ENCODE measurements around the gene IPO4. TPM values are rescaled to one million over a fixed set of nuclear protein-coding genes. Genes with fewer than 3 reads are reported as not detected.

The IPO4 gene
- total and polyA plus RNA-seq, 2 of the 13 experiments (the other 11 are each of a cell fraction or from before 2014, with no cell fraction given) = 39.0 to 179 TPM

DNA sequence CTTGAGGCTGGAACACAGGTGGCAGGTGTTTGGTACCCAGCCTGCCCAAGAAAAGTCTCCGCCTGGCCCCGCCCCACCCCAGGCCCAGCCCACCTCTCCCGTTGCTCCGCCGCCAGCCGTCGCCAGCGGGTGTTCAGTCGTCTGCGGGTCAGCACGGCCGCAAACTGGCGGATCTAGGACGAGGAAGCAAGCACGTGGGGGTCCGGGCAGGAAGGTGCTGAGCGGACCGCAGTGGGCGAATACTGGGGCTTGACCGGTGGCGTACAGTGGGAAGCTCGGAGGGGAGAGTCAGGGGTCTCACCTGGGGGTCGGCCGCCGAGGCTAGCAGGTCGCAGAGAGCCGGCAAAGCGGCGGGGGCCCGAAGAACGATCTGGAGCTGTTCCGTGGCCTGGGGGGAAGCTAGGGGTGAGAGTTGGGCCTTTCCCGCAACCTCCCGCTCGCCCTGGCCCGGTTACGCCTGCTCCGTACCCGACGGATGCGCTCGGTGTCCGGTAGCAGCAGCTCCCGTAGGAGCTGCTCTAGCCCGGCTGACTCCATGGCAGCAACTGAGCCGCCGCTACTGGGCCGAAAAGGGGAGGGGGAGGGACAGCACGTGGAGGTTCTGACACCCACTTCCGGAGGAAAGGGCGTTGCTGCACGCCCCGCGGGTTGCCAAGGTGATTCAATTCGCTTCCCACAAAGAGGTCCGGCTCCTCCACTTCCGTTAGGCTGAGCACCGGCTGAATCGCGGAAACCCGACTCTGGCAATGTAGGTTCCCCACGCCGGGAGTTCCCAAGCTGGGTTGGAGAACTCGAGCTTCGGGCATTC lies at the start of gene IPO4 (continued):
- TF ChIP-seq, protein P1, sequence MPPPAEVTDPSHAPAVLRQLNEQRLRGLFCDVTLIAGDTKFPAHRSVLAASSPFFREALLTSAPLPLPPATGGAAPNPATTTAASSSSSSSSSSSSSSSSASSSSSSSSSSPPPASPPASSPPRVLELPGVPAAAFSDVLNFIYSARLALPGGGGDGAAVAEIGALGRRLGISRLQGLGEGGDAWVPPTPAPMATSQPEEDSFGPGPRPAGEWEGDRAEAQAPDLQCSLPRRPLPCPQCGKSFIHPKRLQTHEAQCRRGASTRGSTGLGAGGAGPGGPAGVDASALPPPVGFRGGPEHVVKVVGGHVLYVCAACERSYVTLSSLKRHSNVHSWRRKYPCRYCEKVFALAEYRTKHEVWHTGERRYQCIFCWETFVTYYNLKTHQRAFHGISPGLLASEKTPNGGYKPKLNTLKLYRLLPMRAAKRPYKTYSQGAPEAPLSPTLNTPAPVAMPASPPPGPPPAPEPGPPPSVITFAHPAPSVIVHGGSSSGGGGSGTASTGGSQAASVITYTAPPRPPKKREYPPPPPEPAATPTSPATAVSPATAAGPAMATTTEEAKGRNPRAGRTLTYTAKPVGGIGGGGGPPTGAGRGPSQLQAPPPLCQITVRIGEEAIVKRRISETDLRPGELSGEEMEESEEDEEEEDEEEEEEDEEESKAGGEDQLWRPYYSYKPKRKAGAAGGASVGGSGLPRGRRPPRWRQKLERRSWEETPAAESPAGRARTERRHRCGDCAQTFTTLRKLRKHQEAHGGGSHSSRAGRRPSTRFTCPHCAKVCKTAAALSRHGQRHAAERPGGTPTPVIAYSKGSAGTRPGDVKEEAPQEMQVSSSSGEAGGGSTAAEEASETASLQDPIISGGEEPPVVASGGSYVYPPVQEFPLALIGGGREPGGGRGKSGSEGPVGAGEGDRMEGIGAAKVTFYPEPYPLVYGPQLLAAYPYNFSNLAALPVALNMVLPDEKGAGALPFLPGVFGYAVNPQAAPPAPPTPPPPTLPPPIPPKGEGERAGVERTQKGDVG (CRISPR knock-in tag; IDR thresholded peaks at IDR 0.05; ENCODE audit: borderline replicate concordance) = peak; percentile 99
- TF ChIP-seq, protein P2, sequence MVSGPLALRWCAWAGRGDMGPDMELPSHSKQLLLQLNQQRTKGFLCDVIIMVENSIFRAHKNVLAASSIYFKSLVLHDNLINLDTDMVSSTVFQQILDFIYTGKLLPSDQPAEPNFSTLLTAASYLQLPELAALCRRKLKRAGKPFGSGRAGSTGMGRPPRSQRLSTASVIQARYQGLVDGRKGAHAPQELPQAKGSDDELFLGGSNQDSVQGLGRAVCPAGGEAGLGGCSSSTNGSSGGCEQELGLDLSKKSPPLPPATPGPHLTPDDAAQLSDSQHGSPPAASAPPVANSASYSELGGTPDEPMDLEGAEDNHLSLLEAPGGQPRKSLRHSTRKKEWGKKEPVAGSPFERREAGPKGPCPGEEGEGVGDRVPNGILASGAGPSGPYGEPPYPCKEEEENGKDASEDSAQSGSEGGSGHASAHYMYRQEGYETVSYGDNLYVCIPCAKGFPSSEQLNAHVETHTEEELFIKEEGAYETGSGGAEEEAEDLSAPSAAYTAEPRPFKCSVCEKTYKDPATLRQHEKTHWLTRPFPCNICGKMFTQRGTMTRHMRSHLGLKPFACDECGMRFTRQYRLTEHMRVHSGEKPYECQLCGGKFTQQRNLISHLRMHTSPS (CRISPR knock-in tag; IDR thresholded peaks at IDR 0.05; ENCODE audit: low read depth) = peak; percentile 76
- TF ChIP-seq ZZZ3 (CRISPR knock-in tag; IDR thresholded peaks at IDR 0.05; ENCODE audit: borderline replicate concordance) (peak; percentile 87), NR3C1 (CRISPR knock-in tag; IDR thresholded peaks at IDR 0.05) (no peak), ZNF17 (CRISPR knock-in tag; IDR thresholded peaks at IDR 0.05) (no peak), SRSF1 (optimal IDR thresholded peaks at IDR 0.05; ENCODE audit: low read depth, low read length) (peak; percentile 98), ZNF24 (IDR thresholded peaks at IDR 0.05) (peak; percentile 92)
- TF ChIP-seq, protein P3, sequence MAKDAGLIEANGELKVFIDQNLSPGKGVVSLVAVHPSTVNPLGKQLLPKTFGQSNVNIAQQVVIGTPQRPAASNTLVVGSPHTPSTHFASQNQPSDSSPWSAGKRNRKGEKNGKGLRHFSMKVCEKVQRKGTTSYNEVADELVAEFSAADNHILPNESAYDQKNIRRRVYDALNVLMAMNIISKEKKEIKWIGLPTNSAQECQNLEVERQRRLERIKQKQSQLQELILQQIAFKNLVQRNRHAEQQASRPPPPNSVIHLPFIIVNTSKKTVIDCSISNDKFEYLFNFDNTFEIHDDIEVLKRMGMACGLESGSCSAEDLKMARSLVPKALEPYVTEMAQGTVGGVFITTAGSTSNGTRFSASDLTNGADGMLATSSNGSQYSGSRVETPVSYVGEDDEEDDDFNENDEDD (CRISPR knock-in tag; IDR thresholded peaks at IDR 0.05; ENCODE audit: borderline replicate concordance) = peak; percentile 96
- TF ChIP-seq, protein P4, sequence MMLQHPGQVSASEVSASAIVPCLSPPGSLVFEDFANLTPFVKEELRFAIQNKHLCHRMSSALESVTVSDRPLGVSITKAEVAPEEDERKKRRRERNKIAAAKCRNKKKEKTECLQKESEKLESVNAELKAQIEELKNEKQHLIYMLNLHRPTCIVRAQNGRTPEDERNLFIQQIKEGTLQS (CRISPR knock-in tag; IDR thresholded peaks at IDR 0.05) = peak; percentile 83
- TF ChIP-seq, protein P5, sequence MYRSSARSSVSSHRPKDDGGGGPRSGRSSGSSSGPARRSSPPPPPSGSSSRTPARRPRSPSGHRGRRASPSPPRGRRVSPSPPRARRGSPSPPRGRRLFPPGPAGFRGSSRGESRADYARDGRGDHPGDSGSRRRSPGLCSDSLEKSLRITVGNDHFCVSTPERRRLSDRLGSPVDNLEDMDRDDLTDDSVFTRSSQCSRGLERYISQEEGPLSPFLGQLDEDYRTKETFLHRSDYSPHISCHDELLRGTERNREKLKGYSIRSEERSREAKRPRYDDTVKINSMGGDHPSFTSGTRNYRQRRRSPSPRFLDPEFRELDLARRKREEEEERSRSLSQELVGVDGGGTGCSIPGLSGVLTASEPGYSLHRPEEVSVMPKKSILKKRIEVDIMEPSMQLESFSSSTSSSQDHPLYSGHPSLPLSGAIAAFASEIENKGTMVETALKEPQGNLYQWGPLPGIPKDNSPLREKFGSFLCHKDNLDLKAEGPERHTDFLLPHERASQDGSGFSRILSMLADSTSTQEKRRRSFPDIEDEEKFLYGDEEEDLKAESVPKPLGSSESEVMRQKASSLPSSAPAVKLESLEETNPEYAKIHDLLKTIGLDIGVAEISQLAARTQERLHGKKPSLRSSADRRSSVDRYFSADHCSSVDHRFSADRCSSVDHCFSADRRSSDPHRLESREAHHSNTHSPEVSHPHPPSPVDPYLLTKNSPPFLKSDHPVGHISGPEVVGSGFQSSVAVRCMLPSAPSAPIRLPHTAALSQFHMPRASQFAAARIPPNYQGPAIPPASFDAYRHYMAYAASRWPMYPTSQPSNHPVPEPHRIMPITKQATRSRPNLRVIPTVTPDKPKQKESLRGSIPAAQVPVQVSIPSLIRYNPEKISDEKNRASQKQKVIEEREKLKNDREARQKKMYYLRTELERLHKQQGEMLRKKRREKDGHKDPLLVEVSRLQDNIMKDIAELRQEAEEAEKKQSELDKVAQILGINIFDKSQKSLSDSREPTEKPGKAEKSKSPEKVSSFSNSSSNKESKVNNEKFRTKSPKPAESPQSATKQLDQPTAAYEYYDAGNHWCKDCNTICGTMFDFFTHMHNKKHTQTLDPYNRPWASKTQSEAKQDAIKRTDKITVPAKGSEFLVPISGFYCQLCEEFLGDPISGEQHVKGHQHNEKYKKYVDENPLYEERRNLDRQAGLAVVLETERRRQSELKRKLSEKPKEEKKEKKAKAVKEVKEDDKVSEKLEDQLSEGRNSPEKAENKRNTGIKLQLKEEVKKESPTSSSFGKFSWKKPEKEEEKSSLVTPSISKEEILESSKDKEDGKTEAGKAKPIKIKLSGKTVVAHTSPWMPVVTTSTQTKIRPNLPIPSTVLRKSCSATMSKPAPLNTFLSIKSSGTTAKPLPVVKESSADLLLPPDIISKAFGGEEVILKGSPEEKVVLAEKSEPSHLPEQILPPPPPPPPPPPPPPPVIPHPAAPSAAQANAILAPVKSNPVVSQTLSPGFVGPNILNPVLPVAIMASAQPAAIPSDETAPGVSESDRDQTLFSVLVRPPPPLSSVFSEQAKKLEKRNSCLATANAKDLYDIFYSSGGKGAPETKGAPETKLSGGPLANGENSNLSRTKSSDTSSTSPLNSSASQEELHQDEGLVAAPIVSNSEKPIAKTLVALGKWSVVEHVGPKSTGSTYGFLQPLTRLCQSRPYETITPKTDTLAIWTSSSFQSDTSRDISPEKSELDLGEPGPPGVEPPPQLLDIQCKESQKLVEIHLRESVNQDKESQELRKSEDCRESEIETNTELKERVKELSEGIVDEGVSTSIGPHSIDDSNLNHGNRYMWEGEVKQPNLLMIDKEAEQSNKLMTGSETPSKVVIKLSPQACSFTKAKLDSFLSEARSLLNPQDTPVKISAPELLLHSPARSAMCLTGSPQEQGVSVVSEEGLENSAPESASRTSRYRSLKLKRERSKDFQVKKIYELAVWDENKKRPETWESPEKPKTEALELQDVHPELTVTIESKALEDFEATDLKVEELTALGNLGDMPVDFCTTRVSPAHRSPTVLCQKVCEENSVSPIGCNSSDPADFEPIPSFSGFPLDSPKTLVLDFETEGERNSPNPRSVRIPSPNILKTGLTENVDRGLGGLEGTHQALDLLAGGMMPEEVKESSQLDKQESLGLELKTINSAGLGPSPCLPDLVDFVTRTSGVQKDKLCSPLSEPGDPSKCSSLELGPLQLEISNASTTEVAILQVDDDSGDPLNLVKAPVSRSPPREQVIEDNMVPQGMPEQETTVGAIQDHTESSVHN (CRISPR knock-in tag; IDR thresholded peaks at IDR 0.05) = peak; percentile 94
- TF ChIP-seq, protein P6, sequence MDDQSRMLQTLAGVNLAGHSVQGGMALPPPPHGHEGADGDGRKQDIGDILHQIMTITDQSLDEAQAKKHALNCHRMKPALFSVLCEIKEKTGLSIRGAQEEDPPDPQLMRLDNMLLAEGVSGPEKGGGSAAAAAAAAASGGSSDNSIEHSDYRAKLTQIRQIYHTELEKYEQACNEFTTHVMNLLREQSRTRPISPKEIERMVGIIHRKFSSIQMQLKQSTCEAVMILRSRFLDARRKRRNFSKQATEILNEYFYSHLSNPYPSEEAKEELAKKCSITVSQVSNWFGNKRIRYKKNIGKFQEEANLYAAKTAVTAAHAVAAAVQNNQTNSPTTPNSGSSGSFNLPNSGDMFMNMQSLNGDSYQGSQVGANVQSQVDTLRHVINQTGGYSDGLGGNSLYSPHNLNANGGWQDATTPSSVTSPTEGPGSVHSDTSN (CRISPR knock-in tag; IDR thresholded peaks at IDR 0.05; ENCODE audit: borderline replicate concordance) = peak; percentile 42

Data from HepG2 (cell line).